Measurements from ENCODE around the gene IQGAP3. TPM values are rescaled to one million over a fixed set of nuclear protein-coding genes. Genes with fewer than 3 reads are reported as not detected.
"Not testable (repeated sequence)": the region's sequence is repeated elsewhere in the genome, so short reads cannot be mapped to it uniquely, and the experiment has no call there.

Gene IQGAP3, protein sequence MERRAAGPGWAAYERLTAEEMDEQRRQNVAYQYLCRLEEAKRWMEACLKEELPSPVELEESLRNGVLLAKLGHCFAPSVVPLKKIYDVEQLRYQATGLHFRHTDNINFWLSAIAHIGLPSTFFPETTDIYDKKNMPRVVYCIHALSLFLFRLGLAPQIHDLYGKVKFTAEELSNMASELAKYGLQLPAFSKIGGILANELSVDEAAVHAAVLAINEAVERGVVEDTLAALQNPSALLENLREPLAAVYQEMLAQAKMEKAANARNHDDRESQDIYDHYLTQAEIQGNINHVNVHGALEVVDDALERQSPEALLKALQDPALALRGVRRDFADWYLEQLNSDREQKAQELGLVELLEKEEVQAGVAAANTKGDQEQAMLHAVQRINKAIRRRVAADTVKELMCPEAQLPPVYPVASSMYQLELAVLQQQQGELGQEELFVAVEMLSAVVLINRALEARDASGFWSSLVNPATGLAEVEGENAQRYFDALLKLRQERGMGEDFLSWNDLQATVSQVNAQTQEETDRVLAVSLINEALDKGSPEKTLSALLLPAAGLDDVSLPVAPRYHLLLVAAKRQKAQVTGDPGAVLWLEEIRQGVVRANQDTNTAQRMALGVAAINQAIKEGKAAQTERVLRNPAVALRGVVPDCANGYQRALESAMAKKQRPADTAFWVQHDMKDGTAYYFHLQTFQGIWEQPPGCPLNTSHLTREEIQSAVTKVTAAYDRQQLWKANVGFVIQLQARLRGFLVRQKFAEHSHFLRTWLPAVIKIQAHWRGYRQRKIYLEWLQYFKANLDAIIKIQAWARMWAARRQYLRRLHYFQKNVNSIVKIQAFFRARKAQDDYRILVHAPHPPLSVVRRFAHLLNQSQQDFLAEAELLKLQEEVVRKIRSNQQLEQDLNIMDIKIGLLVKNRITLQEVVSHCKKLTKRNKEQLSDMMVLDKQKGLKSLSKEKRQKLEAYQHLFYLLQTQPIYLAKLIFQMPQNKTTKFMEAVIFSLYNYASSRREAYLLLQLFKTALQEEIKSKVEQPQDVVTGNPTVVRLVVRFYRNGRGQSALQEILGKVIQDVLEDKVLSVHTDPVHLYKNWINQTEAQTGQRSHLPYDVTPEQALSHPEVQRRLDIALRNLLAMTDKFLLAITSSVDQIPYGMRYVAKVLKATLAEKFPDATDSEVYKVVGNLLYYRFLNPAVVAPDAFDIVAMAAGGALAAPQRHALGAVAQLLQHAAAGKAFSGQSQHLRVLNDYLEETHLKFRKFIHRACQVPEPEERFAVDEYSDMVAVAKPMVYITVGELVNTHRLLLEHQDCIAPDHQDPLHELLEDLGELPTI (N-terminal part only)
- 1.1 TPM for total RNA-seq

DNA sequence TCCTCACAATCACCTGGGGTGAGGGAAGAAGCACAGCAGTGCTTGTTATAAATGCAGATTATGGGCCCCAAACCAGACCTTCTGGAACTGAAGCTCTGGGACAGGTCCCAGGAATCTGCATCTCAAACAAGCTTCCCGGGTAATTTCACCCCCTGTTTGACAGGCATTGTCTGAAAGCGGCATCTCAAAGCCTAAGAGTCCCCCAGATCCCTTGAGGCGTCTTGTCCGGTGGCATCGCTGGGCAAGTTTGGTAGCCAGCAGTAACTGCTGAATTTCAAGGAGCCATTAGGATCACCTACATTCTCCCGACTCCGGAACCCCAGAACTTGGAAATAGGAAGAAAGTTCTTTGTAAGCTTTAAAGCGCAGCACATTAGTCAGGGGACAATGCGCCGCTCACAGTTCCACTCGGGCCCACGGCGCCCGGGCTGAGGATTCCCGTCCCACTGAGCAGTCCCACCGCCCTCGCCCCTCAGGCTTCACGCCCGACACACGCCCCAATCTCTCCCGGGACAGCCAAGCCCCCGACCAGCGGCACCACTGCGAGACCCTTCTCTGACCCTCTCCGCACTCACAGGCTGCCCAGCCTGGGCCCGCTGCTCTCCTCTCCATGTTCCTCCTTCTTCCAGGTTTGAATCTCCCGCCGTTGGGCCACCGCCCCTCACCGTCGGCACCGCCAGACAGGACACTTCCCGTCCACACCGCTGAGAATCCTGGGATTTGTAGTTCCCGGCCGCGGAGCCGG, at the start of gene IQGAP3:
Gene IQGAP3, minus strand, starts transcription at position 647 of the 744 bp plus-strand sequence. Its CDS starts 36 bp downstream, at position 611.
- peak; percentile 72 for DNase-seq

- no peak for DNase-seq
Observed at GRCh38 chr1:156619582-156619955, 47.2 kb upstream of the IQGAP3 start.

- DNase-seq: peak; percentile 34
Observed at GRCh38 chr1:156618853-156619581, 46.7 kb upstream of the IQGAP3 start, which contains the start of gene HAPLN2. Gene HAPLN2 (plus strand): TSS chr1:156619415. CDS start chr1:156623491, 4,076 bp downstream.

DNA sequence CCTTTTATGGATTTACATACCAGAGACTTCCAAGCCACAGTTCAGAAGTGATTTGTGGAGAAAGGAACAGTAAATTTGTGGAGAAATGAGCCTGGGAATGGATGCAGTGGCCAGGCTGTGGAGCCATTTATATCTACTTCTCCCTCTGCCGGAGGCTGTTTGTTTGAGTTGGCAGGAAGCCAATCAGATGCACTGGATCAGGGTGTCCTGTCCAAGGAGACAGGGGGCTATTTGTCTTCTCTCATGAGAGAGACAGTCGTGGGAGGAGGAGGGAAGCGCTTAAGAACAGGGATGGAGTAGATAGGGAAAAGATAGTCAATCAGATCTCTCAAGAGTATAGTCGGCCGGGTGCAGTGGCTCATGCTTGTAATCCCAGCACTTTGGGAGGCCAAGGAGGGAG, 44.1 kb upstream of the IQGAP3 start:
- peak; percentile 75 for DNase-seq

DNA sequence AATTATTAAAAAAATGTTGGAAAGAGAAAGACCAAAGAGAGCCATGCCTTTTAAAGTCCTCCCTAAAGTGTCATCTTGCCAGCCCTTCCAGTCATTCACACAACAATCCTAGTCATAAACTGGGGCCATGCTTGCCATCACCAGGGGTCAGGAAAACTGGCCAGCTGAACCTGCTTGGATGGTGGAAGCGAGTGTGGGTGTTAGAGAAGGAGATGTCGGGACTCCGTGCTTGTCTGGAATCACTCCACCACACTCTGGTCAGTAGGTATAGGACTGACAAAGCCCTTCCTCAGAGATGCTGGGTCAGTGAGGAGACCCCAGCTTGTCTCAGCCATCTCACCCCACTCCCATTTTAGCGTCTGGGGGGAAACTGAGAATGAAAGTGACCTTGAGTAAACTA, 43.6 kb upstream of the IQGAP3 start:
- DNase-seq: no peak

DNA sequence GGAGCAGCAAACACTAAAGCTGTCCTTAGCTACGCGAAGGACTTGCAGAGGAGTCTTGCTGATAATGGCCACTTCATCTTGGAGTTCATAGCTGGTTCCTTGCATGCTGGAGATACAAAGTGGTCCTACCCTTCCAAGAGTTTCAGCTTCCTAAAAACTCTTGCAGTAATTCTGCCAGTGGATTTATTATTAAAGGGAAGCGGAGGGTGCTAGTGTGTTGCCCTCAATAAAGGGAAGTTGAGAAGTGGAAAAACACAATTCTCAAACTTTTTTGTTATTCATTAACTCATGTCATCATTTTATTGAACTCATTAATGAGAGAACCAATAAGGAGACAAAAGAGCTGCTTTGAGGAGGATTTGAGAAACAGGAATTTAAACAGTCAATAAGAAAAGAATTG, 40.3 kb upstream of the IQGAP3 start:
- no peak for DNase-seq

DNA sequence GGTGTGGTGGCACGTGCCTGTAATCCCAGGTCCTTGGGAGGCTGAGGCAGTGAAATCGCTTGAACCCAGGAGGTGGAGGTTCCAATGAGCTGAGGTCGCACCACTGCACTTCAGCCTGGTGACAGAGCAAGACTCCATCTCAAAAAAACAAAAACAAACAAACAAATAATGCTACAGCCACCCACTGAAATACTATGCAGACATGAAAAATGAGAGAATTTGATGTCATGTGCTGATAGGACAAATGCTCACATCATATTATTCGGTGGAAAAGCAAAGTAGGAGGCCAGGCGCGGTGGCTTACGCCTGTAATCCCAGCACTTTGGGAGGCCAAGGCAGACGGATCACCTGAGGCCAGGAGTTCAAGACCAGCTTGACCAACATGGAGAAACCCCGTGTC, 37.7 kb upstream of the IQGAP3 start:
- DNase-seq: not testable (repeated sequence)

GRCh38 chr1:156608981-156609380, 36.6 kb upstream of the IQGAP3 start:
- DNase-seq: no peak

GRCh38 chr1:156608036-156608674, 35.8 kb upstream of the IQGAP3 start:
- DNase-seq: peak; percentile 24

- DNase-seq: not testable (repeated sequence)
Observed at GRCh38 chr1:156607344-156607743, 35.0 kb upstream of the IQGAP3 start.

GRCh38 chr1:156602557-156602993, 30.2 kb upstream of the IQGAP3 start:
- DNase-seq: no peak

DNA sequence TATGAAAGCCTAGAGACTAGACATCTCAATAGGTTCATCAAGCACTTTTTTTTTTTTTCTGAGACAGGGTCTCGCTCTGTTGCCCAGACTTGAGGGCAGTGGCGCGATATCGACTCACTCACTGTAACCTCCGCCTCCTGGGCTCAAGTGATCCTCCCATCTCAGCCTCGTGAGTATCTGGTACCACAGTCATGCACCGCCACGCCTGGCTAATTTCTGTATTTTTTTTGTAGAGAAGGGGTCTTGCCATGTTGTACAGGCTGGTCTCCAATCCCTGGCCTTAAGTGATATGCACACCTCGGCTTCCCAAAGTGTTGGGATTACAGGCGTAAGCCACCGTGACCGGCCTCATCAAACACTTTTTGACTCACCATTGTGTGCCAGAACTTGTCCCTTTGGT, 29.5 kb upstream of the IQGAP3 start:
- no peak for DNase-seq

DNA sequence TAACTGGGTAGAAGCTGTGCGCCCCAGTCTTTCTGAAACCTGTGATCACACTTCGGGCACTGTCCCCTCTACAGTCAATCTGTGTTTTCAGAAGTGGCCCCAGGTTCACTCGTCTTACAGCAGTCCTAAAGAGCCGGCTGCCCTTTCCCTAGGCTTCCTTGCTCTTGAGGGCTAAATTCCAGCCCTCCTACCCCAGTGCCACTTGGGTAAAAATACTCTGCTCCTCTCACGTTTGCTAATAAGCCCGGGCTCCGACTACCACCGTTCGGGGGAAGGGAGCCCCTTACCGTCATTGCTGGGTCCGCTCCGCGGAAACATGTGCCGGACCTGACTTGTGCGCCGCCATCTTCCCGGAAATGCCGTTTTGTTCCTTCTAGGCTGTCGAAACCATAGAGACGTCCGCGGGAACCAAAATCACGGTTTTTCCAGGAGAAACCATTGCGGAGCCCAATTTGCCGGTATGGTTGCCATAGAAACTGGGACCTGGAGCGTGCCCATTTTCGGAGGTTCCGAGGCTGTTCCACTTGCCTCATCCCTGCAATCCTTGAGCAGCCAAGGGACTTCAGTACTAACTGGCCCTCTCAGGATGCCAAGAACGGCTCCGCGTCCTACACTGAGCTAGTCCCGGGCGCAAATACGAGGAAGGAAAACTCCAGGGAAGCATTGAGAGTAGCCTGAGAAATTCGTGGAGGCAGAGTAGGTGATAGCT, 28.9 kb upstream of the IQGAP3 start, which contains the start of gene GPATCH4:
Gene GPATCH4, minus strand, starts transcription at position 358 of the 709 bp plus-strand sequence.
- peak; percentile 85 for DNase-seq

DNA sequence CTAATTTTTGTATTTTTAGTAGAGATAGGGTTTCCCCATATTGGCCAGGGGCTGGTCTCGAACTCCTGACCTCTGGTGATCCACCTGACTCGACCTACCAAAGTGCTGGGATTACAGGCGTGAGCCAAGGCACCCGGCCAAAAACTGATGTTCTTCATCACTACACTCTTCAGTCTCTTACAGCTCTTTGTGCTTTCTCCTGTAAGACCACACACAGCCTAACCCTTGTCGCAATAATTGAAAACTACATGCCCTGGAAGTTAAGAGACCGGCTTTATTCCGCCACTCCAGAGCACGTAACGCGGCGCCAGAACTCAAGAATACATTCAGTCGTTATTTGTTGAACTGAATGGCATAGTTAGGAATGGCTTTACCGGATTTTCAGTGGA, 28.4 kb upstream of the IQGAP3 start:
- DNase-seq: no peak

- DNase-seq: no peak
Observed at GRCh38 chr1:156599811-156600210, 27.4 kb upstream of the IQGAP3 start.

DNA sequence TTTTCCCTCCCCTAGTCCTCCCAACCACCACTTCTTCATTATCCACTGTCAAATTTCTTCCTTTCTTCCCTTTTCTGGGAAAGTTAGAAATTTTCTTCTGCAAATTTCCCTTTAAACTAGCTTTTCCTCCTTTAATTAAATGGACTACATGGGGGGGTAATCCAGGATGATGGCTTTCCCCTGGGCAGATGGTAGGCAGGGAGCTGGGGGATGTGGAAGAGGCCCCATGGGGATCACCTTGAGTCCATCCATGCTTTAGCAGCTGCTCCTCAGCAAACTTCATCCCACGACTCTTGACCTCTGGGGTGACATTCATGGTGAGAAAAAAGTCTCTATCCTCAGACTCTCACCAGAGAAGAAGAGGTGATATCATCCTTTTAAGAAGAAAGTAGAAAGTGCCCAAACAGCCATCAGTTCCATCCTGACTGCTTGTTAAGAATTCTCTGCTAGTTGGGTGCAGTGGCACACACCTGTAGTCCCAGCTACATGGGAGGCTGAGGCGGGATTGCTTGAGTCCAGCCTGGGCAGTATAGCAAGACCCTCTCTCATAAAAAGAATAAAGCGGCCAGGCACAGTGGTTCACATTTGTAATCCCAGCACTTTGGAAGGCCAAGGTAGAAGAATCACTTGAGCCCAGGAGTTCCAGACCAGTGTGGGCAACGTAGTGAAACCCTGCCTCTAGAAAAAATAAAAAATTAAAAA, 26.5 kb upstream of the IQGAP3 start:
- no peak for DNase-seq

DNA sequence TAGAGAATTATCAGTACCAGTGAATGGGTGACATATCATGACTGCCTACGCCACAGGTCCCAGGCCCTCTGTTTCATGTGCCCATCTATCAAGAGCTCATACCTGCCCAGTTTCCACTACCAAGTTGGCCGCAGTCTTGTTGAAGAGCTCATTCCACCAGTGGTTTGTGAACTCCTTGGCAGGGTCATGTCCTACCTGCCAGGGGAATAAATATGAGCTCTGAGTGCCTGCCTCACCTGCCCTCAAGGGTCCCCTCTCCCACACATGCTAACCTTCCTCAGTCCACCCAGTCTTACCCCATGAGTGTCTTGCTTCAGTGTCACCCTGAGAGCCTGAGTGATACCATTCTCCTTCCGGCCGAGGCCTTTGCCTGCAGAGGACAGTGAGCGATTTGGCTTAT, 25.8 kb upstream of the IQGAP3 start:
- DNase-seq: no peak

DNA sequence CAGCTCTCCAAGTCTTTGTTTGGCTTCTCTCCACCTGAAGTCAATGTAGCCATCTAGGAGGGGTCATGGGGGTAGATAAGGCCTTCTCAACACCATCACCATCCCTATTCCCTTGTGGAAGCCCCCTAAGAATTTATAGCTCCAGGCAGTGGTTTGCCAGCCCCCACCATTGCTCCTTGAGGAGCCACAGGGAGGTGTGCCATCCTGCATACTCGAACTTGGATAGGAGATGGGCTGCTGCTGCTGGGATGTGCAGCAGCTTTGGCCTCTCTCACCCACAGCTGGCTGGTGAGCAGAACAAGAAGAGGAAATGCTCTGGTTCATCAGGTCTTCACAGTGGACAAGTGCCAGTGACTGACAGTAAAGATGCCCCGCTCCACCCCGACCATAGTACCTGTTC, 24.1 kb upstream of the IQGAP3 start:
- DNase-seq: no peak

DNA sequence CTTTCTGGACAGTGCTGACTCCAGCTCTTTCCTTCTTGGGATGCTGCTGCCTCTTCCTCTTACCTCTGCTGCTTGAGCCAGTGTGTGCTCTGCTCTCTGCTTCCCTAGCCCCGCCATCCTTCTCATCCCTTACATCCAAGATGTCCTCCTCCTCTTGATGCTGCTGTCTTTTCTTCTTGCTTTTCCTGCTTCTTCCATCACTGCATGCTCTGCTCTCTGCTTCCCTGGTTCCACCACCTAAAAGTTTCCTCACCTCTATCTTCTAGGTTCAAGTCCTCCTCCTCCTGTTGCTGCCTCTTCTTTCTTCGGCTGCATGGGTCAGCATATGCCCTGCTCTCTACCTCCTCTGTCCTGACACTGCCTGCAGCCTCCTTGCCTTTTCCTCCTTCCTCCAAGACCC, 22.7 kb upstream of the IQGAP3 start:
- no peak for DNase-seq
